Kidney glomerular epithelial cell (primary cell): ENCODE results near the gene MORC2.

Experiments
- DNase-seq: peaks from one replicate; lab custom pipeline; 2025; lab: John Stamatoyannopoulos, UW

MORC2 gene

DNA sequence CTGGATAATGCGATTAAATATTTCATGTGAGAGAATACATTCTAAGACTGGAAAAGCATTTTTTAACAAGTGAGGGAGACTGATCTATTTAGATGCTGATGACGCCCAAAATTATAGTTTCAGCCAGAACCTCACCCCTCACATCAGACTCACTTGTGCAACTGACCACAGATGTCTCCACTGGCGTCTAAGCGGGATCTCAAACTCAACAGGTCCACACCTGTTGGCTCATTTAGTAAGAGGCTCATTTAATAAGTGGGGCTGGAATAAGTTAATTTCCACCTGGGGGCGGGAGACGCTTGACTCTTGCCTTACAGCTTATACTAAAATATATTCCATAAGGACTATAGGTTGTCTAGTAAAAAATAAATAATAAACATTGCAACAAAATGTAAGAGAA lies 47.5 kb downstream of the MORC2 start:
- no peak for DNase-seq

DNA sequence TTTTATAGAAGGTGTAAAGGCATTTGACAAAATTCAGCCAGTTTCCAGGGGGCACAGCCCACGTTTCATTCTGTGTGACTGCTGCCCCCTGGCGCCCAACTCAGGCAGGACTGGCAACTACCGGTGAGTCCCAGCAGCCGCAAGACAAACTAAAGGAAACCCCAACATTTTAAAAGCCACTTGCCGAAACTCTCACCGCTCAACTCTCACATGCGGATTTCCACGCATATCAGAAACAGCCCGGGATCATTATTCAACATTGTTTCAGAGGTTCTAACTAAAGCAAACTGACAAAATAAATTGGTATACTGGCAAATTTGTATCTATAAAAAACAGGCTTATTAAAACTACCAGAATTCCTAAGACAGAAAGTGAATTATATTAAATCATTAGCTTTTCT lies 48.2 kb downstream of the MORC2 start:
- DNase-seq: peak; percentile 41

DNA sequence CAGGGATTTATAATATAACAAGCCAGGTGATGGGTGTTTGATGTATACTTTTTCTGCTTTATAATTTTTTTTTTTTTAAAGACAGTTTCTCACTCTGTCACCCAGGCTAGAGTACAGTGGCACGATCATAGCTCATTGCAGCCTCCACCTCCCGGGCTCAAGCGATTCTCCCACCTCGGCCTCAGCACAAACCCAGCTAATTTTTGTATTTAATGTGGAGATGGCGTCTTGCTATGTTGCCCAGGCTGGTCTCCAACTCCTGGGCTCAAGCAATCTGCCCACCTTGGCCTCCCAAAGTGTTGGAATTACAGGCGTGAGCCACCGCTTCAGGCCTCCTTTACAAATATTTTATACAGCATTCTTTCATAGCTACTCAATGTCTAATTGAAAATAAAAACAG lies 48.6 kb downstream of the MORC2 start:
- no peak for DNase-seq

DNA sequence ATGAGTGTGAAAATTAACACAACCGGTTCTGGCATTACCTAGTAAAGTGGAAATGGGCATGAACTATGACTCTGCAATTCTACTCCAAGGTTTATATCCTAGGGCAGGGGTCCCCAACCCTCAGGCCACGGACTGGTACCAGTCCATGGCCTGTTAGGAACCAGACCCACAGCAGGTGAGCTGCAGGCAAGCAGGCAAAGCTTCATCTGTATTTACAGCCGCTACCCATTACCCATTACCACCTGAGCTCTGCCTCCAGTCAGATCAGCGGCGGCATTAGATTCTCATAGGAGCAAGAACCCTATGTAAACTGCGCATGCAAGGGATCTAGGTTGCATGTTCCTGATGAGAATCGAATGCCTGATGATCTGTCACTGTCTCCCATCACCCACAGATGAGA lies 49.8 kb downstream of the MORC2 start:
- DNase-seq: no peak

DNA sequence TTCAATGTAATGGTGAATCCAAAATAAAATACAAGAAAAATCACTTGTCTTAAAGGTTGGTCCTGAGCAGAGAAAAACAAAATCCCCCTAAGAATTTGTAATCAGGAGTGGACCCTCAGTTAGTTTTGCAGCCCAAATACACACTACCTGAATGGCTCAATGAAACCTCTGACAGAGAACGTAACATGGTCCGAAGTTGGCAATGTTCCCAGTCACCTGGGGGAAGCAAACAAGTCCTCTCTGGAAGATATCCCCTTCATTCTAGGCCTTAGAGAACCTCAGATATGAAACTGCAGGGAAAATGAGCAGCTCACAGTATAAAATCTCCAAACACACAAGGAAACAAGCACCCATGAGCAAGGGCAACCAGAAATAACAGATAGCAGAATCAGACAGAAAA lies 58.2 kb downstream of the MORC2 start:
- no peak for DNase-seq

DNA sequence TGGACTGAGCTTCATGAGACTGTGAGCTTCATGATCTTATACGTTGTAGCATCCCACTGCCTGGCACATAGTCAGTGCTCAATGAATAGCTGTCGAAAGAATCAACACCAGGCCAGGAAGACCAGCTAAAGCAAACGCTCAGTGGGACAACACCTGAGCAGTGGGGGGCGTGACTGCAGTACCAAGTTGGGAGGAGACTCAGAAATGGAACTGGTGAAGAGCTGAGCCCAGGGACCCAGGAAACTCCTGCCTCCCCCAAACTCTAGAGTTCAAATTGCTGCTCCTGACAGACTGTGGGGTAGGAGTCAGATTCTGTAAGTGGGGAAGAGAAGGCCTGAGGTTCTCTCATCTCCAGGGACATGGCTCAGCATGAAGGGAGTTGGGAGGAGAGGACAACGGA lies 59.3 kb downstream of the MORC2 start:
- DNase-seq: no peak

DNA sequence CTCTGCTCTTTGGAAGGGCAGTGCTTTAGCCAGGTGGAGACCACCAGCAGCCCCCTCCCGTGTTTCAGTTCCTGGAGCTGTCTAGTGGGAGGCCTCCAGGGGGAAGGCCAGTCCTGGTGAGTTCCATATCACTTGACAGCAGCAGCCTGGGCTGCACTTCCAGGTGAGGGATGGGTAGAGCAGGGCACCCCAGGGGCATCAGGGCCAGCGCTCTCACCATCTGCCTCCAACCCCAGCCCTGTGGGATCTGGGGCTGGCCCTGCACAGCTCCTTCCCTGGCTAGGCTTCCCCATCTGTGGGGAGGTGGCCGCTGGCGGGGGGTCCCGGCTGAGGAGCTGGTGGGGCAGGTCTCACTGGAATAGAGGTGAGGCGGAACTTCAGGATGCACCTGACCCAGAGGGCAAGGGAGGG lies 60.5 kb downstream of the MORC2 start:
- no peak for DNase-seq

DNA sequence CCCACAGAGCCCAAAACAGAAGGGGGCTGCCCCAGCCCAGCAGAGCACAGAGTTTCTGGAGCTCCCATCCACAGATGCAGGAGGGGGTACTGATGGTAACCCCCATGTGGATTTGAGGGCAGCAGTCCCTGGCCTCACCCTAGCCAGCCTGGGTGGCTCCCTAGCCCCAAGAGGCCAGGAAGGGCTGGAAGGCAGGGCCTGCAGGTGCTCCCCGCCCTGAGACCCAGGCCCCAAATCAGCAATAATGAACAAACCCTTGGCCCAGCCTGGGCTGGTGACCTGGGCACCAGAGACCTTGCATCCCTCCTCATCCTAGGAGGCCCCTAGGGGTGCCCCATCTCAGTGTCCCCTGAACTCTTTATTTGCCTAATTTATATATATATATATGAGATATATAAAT lies 61.6 kb downstream of the MORC2 start:
- DNase-seq: no peak

DNA sequence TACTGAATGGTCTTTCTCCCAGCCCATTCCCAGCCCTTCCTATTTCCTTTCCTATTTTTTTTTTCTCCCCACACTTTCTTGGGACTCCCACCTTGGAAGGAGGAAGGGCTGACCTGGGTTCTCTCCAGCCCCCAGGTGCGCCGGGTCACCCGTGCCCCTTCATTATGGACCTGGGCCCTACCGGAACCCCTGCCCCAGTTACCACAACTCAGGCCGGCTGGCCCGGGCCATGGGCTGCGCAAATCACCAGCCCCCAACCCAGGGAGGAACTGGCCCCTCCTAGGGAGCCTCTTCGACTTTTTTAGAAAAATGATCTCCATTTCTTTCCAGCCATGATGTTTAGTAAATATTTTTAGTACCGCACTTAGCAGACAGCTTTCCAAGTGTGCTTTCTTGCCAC lies 62.2 kb downstream of the MORC2 start:
- no peak for DNase-seq

DNA sequence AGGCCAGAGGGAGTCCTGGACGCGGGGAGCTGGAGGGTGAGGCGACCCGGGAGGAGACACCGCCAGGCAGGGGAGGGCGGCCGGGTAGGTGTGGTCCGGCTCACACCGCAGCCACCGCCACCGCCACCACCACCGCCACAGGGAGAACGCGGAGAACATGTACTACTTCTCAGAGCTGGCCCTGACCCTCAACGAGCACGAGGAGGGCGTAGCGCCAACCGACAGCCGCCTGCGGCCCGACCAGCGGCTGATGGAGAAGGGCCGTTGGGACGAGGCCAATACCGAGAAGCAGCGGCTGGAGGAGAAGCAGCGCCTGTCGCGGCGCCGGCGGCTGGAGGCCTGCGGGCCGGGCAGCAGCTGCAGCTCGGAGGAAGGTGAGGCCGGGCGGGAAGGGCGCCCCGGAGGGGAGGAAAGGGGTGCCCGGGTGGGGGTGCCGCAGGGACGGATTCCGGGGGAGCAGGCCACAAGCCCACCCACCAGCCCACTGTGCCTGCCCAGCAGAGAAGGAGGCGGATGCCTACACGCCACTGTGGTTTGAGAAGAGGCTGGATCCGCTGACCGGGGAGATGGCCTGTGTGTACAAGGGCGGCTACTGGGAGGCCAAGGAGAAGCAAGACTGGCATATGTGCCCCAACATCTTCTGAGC lies 62.8 kb downstream of the MORC2 start:
- DNase-seq: no peak

DNA sequence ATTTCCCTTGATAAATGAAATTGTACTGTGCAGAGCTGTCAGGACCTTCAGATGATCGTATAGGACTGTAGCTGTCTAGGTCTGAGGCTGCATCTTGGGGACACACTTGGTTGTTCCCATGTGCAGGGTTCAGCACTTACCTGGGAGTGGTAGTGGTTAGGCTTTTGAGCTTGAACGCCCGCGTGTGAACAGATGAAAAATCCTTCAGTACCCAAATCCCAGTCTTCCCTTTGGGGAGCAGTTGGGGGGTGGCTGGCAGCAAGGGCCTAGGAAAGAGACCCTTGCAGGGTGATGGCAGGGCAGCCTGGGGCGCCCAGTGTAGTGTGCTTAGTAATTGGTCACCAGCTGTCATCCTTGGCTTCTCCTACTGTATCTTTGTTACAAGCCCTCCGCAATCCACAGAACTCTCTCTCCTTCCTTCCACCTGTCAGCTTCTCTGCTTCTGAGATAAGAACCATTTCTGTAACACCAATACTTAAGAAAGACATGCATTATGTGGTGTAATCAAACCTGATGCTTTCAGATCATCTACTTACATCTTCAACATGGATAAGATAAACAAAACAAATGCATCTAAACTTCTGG lies 64.6 kb downstream of the MORC2 start:
- no peak for DNase-seq

DNA sequence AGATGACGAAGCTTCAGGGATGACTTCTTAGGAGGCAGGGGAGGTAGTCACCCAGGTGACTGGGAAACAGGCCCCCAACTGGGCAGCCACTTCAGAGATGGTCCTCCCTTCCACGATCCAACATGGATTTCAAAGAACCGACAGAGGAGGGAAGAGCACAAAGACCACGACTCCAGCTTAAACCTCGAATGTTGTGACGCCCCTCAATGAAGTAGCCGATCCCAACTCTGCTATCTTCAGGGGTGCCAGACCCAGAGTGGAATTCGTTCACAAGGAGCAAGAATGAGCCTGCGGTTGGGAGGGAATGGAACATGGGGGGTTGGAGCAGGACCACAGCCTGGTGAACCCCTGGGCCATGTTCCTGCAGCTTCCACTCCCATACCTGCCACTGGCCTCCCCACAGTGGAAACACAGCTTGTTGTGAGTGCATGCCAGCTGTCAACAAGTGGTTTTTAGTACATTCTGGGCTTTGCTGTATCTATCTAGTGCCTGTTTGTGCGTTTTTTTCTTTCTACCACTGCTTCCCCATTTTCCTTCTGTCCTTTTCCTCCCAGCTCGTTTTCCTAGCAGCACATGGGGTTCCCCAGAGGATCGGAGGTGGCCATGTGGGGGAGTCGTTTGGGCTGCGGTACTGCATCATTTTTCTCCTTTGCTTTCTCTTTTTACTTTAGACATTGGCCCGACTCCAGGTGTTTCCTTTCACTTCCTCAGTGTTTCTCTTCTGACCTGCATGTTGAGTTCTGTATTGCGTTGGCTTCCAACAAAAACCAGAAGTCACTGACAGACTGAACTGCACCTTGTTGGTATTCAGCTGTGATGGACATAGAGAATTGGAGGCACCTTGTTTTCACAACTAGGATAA lies 65.8 kb downstream of the MORC2 start:
- no peak for DNase-seq

DNA sequence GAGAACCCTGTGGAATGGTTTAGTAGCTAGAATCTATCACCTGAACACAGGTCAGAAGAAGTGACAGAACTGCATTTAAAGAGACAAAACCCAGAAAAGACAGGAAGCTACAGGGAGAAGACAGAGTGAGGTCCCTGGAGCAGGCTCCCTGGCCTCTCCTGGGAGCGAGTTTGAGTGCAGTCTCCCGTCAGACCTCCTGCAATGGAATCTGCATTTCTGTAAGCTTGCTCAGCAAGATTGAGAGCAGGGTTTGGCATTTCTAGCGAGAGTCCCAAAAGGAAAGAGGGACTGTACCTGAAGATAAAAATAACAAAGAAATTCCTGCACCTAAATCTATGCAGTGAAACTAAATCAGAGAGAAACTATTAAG lies 74.2 kb downstream of the MORC2 start:
- DNase-seq: no peak

DNA sequence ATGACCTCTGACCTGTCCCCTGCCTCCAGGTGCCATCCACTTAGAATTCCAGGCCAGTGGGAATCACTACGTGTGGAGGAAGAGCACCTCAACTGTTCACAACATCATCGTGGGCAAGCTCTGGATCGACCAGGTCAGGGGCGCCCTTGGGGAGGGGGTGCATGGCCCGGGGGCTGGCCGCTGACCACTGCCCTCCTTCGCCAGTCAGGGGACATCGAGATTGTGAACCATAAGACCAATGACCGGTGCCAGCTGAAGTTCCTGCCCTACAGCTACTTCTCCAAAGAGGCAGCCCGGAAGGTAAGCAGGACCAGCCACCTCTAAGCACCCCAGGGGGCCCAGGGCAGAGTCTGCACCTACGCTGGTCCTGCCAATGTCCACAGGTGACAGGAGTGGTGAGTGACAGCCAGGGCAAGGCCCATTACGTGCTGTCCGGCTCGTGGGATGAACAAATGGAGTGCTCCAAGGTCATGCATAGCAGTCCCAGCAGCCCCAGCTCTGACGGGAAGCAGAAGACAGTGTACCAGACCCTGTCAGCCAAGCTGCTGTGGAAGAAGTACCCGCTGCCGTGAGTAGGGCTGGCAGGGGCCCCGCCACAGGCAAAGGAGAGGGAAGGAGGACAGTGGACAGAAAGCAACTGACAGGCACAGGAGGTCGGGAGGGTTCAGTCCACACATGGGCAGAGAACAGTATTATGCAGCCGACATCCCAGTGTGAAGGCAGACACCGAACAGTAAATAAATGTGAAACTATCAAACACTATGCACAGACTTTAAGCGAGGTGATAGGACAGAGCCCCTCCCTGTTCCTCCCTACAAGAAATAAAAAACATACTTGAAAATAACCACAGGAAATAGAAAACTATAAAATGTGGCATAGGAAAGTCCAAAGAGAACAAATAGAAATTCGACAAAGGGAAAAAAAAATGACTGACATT lies 74.9 kb downstream of the MORC2 start:
- no peak for DNase-seq

DNA sequence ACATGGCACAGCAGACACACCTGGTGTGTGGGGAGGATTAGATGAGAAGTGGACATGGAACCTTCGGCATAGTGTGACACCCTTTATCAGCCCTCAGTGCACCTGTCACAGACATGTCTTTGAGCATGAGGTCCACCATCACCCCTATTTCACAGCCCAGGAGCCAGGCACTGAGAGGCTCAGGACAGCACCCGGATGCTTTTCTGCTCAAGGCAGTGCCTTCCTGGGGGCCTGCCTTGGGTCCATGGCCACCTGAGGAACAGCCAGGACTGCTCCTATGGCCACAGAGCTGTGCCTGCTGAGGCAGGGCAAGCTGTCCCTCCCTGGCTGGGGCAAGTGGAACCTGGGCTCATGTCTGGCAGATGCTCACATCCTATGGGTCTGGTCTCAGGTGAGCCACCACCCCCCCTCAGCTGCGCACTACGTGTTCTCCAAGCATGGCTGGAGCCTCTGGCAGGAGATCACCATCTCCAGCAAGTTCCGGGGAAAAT lies 75.8 kb downstream of the MORC2 start:
- DNase-seq: no peak

DNA sequence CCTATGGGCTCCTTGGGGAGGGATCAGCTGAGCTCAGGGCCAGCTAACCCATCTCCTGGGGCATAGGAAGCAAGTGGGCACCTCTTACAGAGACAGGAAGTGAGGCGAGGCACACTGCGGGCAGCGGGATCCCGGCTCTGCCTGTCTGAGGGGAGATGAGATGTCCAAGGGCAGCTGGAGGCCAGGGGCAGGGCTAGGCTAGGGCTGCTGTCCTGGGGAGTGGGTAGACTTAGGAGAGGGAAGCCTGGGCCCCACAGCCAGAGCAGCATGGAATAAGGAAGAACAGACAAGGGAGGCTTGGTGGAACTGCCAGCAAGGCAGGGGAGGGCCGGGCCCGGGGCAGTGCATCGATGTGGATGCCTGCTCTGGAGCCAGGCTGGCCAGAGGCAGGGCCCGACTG lies 76.3 kb downstream of the MORC2 start:
- no peak for DNase-seq

DNA sequence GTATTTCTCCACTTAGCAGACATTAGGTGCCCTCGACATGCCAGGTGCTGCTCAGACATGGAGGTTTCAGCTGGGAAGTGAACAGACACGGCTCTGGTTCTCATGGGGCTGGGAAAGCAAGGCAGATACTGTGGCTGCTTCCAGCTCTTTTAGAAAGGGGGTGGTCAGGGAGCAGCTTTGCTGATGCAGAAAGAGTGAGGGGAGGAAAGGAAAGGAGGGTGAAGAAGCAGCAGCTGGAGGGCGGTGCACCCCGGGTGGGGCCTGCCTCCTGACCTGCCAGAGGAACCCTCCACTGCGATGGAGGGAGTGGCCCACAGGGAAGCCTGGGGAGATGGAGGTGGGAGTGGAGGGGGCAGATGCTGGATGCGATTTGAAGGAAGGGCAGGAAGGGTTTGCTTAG lies 76.8 kb downstream of the MORC2 start:
- no peak for DNase-seq

DNA sequence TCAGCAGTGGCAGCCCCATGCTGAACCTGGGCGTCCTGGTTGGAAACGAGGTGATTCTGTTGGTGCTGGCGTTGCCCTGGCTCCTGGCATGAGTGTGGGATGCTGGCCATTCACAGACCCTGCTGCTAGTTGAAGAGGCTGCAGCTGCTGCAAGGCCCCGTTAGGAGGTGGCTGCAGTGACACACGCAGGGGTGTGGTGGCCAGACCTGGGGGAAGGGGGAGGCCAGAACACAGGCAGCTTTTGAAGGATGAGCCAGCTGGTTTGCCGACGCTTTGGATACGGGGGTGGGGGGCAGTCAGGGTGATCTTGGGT lies 77.2 kb downstream of the MORC2 start:
- no peak for DNase-seq

DNA sequence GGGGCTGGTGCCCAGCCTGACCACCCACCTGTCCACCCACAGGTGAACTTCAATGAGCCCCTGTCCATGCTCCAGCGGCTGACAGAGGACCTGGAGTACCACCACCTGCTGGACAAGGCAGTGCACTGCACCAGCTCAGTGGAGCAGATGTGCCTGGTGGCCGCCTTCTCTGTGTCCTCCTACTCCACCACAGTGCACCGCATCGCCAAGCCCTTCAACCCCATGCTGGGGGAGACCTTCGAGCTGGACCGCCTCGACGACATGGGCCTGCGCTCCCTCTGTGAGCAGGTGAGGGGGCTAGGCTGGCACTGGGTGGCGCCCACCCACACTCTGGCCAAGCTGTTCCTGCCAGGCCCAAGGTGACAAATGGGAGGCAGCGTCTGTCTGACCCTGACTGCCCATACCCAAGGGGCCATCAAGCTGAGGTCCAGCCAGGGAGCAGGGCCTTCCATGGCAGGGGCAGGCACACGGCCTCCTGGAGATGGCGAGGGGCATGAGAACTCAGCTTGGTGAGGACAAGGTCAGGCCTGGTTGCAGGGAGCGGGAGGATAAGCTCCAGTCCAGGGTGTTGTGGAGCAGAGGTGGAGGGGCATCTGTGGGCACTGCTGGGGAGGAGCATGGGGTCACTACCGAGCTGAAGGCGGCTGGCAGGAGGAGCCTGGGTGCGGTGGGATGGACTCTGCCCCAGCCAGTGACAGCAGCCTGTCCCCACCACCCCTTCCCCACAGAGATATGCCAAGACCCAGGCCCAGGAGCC lies 77.7 kb downstream of the MORC2 start:
- DNase-seq: peak; percentile 1

DNA sequence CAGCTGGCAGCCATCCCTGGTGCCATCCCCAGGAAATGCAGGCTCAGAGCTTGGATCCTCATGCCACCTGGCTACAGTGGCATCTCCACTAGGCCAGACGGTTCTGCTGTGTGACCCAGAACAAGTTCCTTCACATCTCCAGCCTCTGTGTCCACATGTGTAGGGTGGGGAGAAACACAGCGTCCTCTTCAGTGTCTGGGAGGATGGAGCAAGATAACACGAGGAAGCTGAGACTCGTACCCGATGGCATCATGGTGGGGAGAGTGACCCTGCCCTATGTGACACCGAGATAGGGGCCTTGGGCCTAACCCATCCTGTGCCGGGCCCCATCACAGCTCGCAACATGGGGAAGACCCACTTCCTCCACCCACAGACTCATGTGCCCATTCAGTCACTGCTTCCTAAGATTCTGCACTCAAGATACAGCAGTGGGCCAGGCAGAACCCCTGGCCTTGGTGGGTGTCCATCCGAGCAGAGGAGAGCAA lies 78.5 kb downstream of the MORC2 start:
- DNase-seq: no peak

DNA sequence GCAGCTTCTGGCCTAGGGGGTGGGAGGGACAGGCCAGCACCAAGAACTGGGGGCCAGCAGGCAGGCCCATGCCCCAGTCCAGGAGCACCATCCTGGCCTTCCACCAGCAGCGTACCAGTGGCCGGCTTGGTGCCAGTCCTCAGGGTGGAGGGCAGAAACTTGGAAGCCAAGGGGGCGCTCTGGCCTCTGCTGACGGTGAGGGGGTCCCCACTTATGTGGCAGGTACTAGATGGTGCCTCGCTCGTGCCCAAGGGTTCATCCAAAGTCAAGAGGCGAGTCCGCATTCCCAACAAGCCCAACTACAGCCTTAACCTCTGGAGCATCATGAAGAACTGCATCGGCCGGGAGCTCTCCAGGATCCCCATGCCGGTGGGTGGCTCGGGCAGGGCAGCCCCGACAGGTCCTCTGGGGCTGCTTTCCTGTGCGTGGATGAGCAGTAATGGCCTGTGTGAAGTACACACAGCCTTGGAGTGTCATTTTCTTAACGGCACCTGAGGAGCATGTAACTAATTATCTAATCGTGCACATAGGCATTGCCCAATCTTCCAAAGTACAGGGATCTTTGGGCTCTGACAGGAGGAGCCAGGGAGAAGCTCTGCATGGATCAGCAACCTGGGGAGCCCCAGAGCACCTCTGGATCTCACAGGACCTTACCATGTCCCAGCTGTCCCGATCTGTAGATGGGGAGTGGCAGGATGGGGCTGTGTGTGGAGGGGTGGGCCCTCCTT lies 79.1 kb downstream of the MORC2 start:
- DNase-seq: no peak
